Mesenchymal stem cell (in vitro differentiated cells and primary cell): Measurements from ENCODE around the gene TRIM16.
"Not testable (repeated sequence)": the region's sequence is repeated elsewhere in the genome, so short reads cannot be mapped to it uniquely, and the experiment has no call there.

Experiments used
- DNase-seq: peaks from one replicate; pipeline ENCODE4 v3.0.0-alpha.2; 2013
- H2AFZ ChIP-seq: one replicate; pipeline ENCODE4 v1.6.1; 2013; ENCODE audit warnings: low read depth, mild to moderate bottlenecking, control low read depth, inconsistent platforms, low read length, moderate library complexity
- H2AK5ac ChIP-seq: 2 replicates; pipeline ENCODE4 v1.6.1; 2013; ENCODE audit warnings: low read length, moderate library complexity, mild to moderate bottlenecking, inconsistent platforms; ENCODE audit not compliant: severe bottlenecking
- H2BK120ac ChIP-seq: one replicate; pipeline ENCODE4 v1.6.1; 2013; ENCODE audit warnings: low read depth, mild to moderate bottlenecking, inconsistent platforms, low read length, moderate library complexity
- H2BK12ac ChIP-seq, 2 experiments: one replicate each; pipeline ENCODE4 v1.6.1; 2013; ENCODE audit warnings: inconsistent platforms in 2 of 2, low read length in 2 of 2, mild to moderate bottlenecking in 2 of 2, moderate library complexity in 2 of 2, control low read depth in 1 of 2
- H2BK15ac ChIP-seq: one replicate; pipeline ENCODE4 v1.6.1; 2013; ENCODE audit warnings: mild to moderate bottlenecking, low read depth, inconsistent platforms; ENCODE audit not compliant: poor library complexity, severe bottlenecking
- H2BK5ac ChIP-seq: 2 replicates; pipeline ENCODE4 v1.6.1; 2013; ENCODE audit warnings: low read depth, mild to moderate bottlenecking, low read length, control low read depth, inconsistent platforms; ENCODE audit not compliant: poor library complexity, severe bottlenecking
- H3K14ac ChIP-seq, 2 experiments: one replicate each; pipeline ENCODE4 v1.6.1; 2013; ENCODE audit warnings: inconsistent platforms in 2 of 2, low read length in 2 of 2, control low read depth in 1 of 2, mild to moderate bottlenecking in 1 of 2, moderate library complexity in 1 of 2
- H3K18ac ChIP-seq, 2 experiments: one replicate each; pipeline ENCODE4 v1.6.1; 2013; ENCODE audit warnings: inconsistent platforms in 2 of 2, low read length in 2 of 2, control low read depth in 1 of 2, low read depth in 1 of 2, mild to moderate bottlenecking in 1 of 2
- H3K23ac ChIP-seq, 2 experiments: one replicate each; pipeline ENCODE4 v1.6.1; 2013; ENCODE audit warnings: inconsistent platforms in 2 of 2, low read length in 2 of 2, mild to moderate bottlenecking in 2 of 2, moderate library complexity in 2 of 2, control low read depth in 1 of 2
- H3K27ac ChIP-seq: 2 replicates; pipeline ENCODE4 v1.5.1; 2013; ENCODE audit warnings: mild to moderate bottlenecking, moderate library complexity, low read length, control low read depth, inconsistent platforms; ENCODE audit not compliant: poor library complexity, severe bottlenecking
- H3K27me3 ChIP-seq, 2 experiments: 2 replicates each; pipeline versions ENCODE4 v1.6.1 to v1.7.0; 2013; ENCODE audit warnings: low read length in 2 of 2, mild to moderate bottlenecking in 2 of 2, moderate library complexity in 2 of 2, control low read depth in 1 of 2, inconsistent platforms in 1 of 2; ENCODE audit not compliant: control insufficient read depth in 1 of 2, insufficient read depth in 1 of 2
- H3K36me3 ChIP-seq, 2 experiments: 2 replicates each; pipeline versions ENCODE4 v1.6.1 to v1.7.0; 2013; ENCODE audit warnings: low read length in 2 of 2, control low read depth in 1 of 2, inconsistent platforms in 1 of 2, low read depth in 1 of 2, mild to moderate bottlenecking in 1 of 2; ENCODE audit not compliant: insufficient read depth in 2 of 2, control insufficient read depth in 1 of 2
- H3K4ac ChIP-seq, 2 experiments: one replicate each; pipeline ENCODE4 v1.6.1; 2013; ENCODE audit warnings: inconsistent platforms in 2 of 2, low read length in 2 of 2, mild to moderate bottlenecking in 2 of 2, moderate library complexity in 2 of 2, control low read depth in 1 of 2, low read depth in 1 of 2
- H3K4me1 ChIP-seq: 2 replicates; pipeline ENCODE4 v1.6.1; 2013; ENCODE audit warnings: low read depth, low read length, control low read depth; ENCODE audit not compliant: control insufficient read depth, insufficient read depth
- H3K4me2 ChIP-seq: 2 replicates; pipeline ENCODE4 v1.6.1; 2013; ENCODE audit warnings: low read length, mild to moderate bottlenecking, inconsistent platforms; ENCODE audit not compliant: poor library complexity, severe bottlenecking
- H3K4me3 ChIP-seq, 2 experiments: 2 replicates each; pipeline versions ENCODE4 v1.5.1 to v1.7.0; 2013; ENCODE audit warnings: low read length in 2 of 2, mild to moderate bottlenecking in 2 of 2, control low read depth in 1 of 2, low read depth in 1 of 2; ENCODE audit not compliant: insufficient read depth in 1 of 2
- H3K79me1 ChIP-seq: replicated peaks from 2 replicates; pipeline ENCODE4 v1.6.1; 2013; ENCODE audit warnings: mild to moderate bottlenecking, control low read depth, low read length, inconsistent platforms; ENCODE audit not compliant: poor library complexity, severe bottlenecking
- H3K9ac ChIP-seq: 2 replicates; pipeline ENCODE4 v1.7.0; 2013; ENCODE audit warnings: mild to moderate bottlenecking, low read length, moderate library complexity
- H3K9me3 ChIP-seq: 2 replicates; pipeline ENCODE4 v1.7.0; 2013; ENCODE audit warnings: mild to moderate bottlenecking, low read length; ENCODE audit not compliant: control insufficient read depth
- H4K8ac ChIP-seq: one replicate; pipeline ENCODE4 v1.6.1; 2013; ENCODE audit warnings: inconsistent platforms, mild to moderate bottlenecking, low read length, moderate library complexity
- H4K91ac ChIP-seq: one replicate; pipeline ENCODE4 v1.6.1; 2013; ENCODE audit warnings: mild to moderate bottlenecking, low read length, inconsistent platforms
- WGBS: methylation state at CpG from one replicate; pipeline ENCODE4 v1.1.7; 2013; ENCODE audit warnings: mixed read lengths; 5-methylcytosine and 5-hydroxymethylcytosine counted together

TRIM16 gene

GRCh38 chr17:15683135-15683534 lies 976 bp downstream of the TRIM16 start:
- H3K9ac ChIP-seq, DNase-seq, H3K23ac ChIP-seq, H3K9me3 ChIP-seq, H3K18ac ChIP-seq, H2AK5ac ChIP-seq, H3K14ac ChIP-seq, H3K4ac ChIP-seq, H3K27me3 ChIP-seq, H2BK12ac ChIP-seq, H3K4me1 ChIP-seq, H4K8ac ChIP-seq, H2BK15ac ChIP-seq, H2BK120ac ChIP-seq, H3K27ac ChIP-seq, H2AFZ ChIP-seq, H2BK5ac ChIP-seq, H3K36me3 ChIP-seq, H3K79me1 ChIP-seq, H3K4me2 ChIP-seq, H4K91ac ChIP-seq: not testable (repeated sequence)
- WGBS, result 100% methylated on average over 3 of the region's 3 CpGs
- H3K4me3 ChIP-seq, result peak overlapping the region in 1 of 2 experiments; percentile 84

GRCh38 chr17:15675991-15676390 lies 8.1 kb downstream of the TRIM16 start:
- peaks cover 0 to 13% of the 10 kb centered on the region in 2 experiments for H3K36me3 ChIP-seq
- H4K91ac ChIP-seq, H2BK15ac ChIP-seq, H3K9ac ChIP-seq, H3K27ac ChIP-seq, H3K79me1 ChIP-seq, H2BK120ac ChIP-seq, H3K14ac ChIP-seq, H2BK5ac ChIP-seq, H3K4ac ChIP-seq, H3K23ac ChIP-seq, H2AK5ac ChIP-seq, H2BK12ac ChIP-seq, H2AFZ ChIP-seq, H3K4me3 ChIP-seq, H3K27me3 ChIP-seq, H3K4me1 ChIP-seq, H4K8ac ChIP-seq, H3K18ac ChIP-seq, DNase-seq, H3K9me3 ChIP-seq, H3K4me2 ChIP-seq: not testable (repeated sequence)
- 89% methylated on average over 6 of the region's 6 CpGs for WGBS

- not testable (repeated sequence) for H3K14ac ChIP-seq, H2BK15ac ChIP-seq, H2AFZ ChIP-seq, H3K4me1 ChIP-seq, H2AK5ac ChIP-seq, DNase-seq, H2BK5ac ChIP-seq, H3K79me1 ChIP-seq, H3K9ac ChIP-seq, H3K4ac ChIP-seq, H3K18ac ChIP-seq, H4K8ac ChIP-seq, H3K9me3 ChIP-seq, H3K4me3 ChIP-seq, H3K4me2 ChIP-seq, H2BK12ac ChIP-seq, H2BK120ac ChIP-seq, H3K23ac ChIP-seq, H3K27me3 ChIP-seq, H4K91ac ChIP-seq, H3K27ac ChIP-seq
- peaks cover 0 to 13% of the 10 kb centered on the region in 2 experiments for H3K36me3 ChIP-seq
- 100% methylated on average over 1 of the region's 1 CpG for WGBS
Observed at GRCh38 chr17:15674640-15675039, 9.5 kb downstream of the TRIM16 start.

- H3K9ac ChIP-seq, H3K4ac ChIP-seq: not testable (repeated sequence)
Observed at GRCh38 chr17:15669526-15669925, 14.6 kb downstream of the TRIM16 start.

More at GRCh38 chr17:15669526-15669925, 14.6 kb downstream of the TRIM16 start:
- H2BK12ac ChIP-seq, H3K27ac ChIP-seq, H2AK5ac ChIP-seq, H3K4me1 ChIP-seq, H3K14ac ChIP-seq, H3K79me1 ChIP-seq, H3K23ac ChIP-seq, H2BK5ac ChIP-seq, H4K91ac ChIP-seq, H3K4me2 ChIP-seq, H3K27me3 ChIP-seq, DNase-seq, H3K18ac ChIP-seq, H2BK15ac ChIP-seq, H3K4me3 ChIP-seq, H3K9me3 ChIP-seq, H3K36me3 ChIP-seq, H4K8ac ChIP-seq, H2AFZ ChIP-seq, H2BK120ac ChIP-seq: not testable (repeated sequence)
- 92% methylated on average over 5 of the region's 5 CpGs for WGBS
